ENCODE results near the gene CGRRF1.

Gene CGRRF1

GRCh38 chr14:54509546-54510501 is at the start of gene CGRRF1:
TSS of gene CGRRF1 (plus strand) at chr14:54509906. CDS start at chr14:54509960, 54 bp downstream.
- no peaks in the 10 kb centered on the region for H3K36me3 ChIP-seq (ENCODE audit: control insufficient read depth, insufficient read depth, low read length)
- peak within 1 kb of the TSS; percentile 85 for H3K9ac ChIP-seq (ENCODE audit: low read depth, low read length)
- no peaks in the 10 kb centered on the region for H3K9me3 ChIP-seq (ENCODE audit: control insufficient read depth, insufficient read depth, low read length)
- H3K27ac ChIP-seq (ENCODE audit: low read depth, low read length), result peak within 1 kb of the TSS; percentile 71
- H3K27me3 ChIP-seq (ENCODE audit: control insufficient read depth, insufficient read depth, low read length), result peaks cover 4% of the 10 kb centered on the region; the same call in 1 of the 2 replicates
- peak within 1 kb of the TSS; percentile 99 for H3K4me3 ChIP-seq (ENCODE audit: low read depth, low read length)
- H3K4me1 ChIP-seq (ENCODE audit: control insufficient read depth, insufficient read depth, low read length), result peaks cover 8% of the 10 kb centered on the region

- H3K27ac ChIP-seq (ENCODE audit: low read depth, low read length), result no peak overlapping the region
- H3K4me1 ChIP-seq (ENCODE audit: control insufficient read depth, insufficient read depth, low read length), result no peaks in the 10 kb centered on the region
- H3K9me3 ChIP-seq (ENCODE audit: control insufficient read depth, insufficient read depth, low read length), result peaks cover 9% of the 10 kb centered on the region
- no peak overlapping the region for H3K4me3 ChIP-seq (ENCODE audit: low read depth, low read length)
- no peak overlapping the region for H3K9ac ChIP-seq (ENCODE audit: low read depth, low read length)
- no peaks in the 10 kb centered on the region for H3K27me3 ChIP-seq (ENCODE audit: control insufficient read depth, insufficient read depth, low read length)
- no peaks in the 10 kb centered on the region for H3K36me3 ChIP-seq (ENCODE audit: control insufficient read depth, insufficient read depth, low read length)
Measured at GRCh38 chr14:54462048-54462447, 47.7 kb upstream of the CGRRF1 start.

GRCh38 chr14:54465654-54466053 is 44.1 kb upstream of the CGRRF1 start:
- Histone ChIP-seq H3K4me1 (ENCODE audit: control insufficient read depth, insufficient read depth, low read length) (no peaks in the 10 kb centered on the region), H3K9ac (ENCODE audit: low read depth, low read length) (no peak overlapping the region)

GRCh38 chr14:54467280-54467679 is 42.4 kb upstream of the CGRRF1 start:
- Histone ChIP-seq H3K9ac (ENCODE audit: low read depth, low read length) (no peak overlapping the region), H3K27me3 (ENCODE audit: control insufficient read depth, insufficient read depth, low read length) (no peaks in the 10 kb centered on the region), H3K4me1 (ENCODE audit: control insufficient read depth, insufficient read depth, low read length) (peaks cover 4% of the 10 kb centered on the region; the same call in 1 of the 2 replicates), H3K36me3 (ENCODE audit: control insufficient read depth, insufficient read depth, low read length) (no peaks in the 10 kb centered on the region), H3K27ac (ENCODE audit: low read depth, low read length) (no peak overlapping the region), H3K4me3 (ENCODE audit: low read depth, low read length) (no peak overlapping the region), H3K9me3 (ENCODE audit: control insufficient read depth, insufficient read depth, low read length) (peaks cover 3% of the 10 kb centered on the region; the same call in 1 of the 2 replicates)

More at GRCh38 chr14:54465654-54466053, 44.1 kb upstream of the CGRRF1 start:
- Histone ChIP-seq H3K27ac (ENCODE audit: low read depth, low read length) (no peak overlapping the region), H3K4me3 (ENCODE audit: low read depth, low read length) (no peak overlapping the region), H3K27me3 (ENCODE audit: control insufficient read depth, insufficient read depth, low read length) (no peaks in the 10 kb centered on the region), H3K36me3 (ENCODE audit: control insufficient read depth, insufficient read depth, low read length) (no peaks in the 10 kb centered on the region), H3K9me3 (ENCODE audit: control insufficient read depth, insufficient read depth, low read length) (peaks cover 3% of the 10 kb centered on the region; the same call in 1 of the 2 replicates)

GRCh38 chr14:54470701-54471100 is 39.0 kb upstream of the CGRRF1 start:
- Histone ChIP-seq H3K4me1 (ENCODE audit: control insufficient read depth, insufficient read depth, low read length) (peaks cover 12% of the 10 kb centered on the region), H3K9ac (ENCODE audit: low read depth, low read length) (no peak overlapping the region), H3K27me3 (ENCODE audit: control insufficient read depth, insufficient read depth, low read length) (no peaks in the 10 kb centered on the region), H3K36me3 (ENCODE audit: control insufficient read depth, insufficient read depth, low read length) (peaks cover 21% of the 10 kb centered on the region), H3K9me3 (ENCODE audit: control insufficient read depth, insufficient read depth, low read length) (peaks cover 3% of the 10 kb centered on the region; the same call in 1 of the 2 replicates), H3K4me3 (ENCODE audit: low read depth, low read length) (no peak overlapping the region), H3K27ac (ENCODE audit: low read depth, low read length) (no peak overlapping the region)

- Histone ChIP-seq H3K27ac (ENCODE audit: low read depth, low read length) (no peak overlapping the region), H3K9me3 (ENCODE audit: control insufficient read depth, insufficient read depth, low read length) (peaks cover 3% of the 10 kb centered on the region; the same call in 1 of the 2 replicates), H3K27me3 (ENCODE audit: control insufficient read depth, insufficient read depth, low read length) (no peaks in the 10 kb centered on the region), H3K4me1 (ENCODE audit: control insufficient read depth, insufficient read depth, low read length) (peaks cover 12% of the 10 kb centered on the region), H3K36me3 (ENCODE audit: control insufficient read depth, insufficient read depth, low read length) (peaks cover 30% of the 10 kb centered on the region), H3K9ac (ENCODE audit: low read depth, low read length) (no peak overlapping the region), H3K4me3 (ENCODE audit: low read depth, low read length) (no peak overlapping the region)
Measured at GRCh38 chr14:54471641-54472040, 38.1 kb upstream of the CGRRF1 start.

GRCh38 chr14:54472315-54472714 is 37.4 kb upstream of the CGRRF1 start:
- H3K4me1 ChIP-seq (ENCODE audit: control insufficient read depth, insufficient read depth, low read length), result peaks cover 12% of the 10 kb centered on the region
- H3K27me3 ChIP-seq (ENCODE audit: control insufficient read depth, insufficient read depth, low read length), result no peaks in the 10 kb centered on the region
- peaks cover 37% of the 10 kb centered on the region for H3K36me3 ChIP-seq (ENCODE audit: control insufficient read depth, insufficient read depth, low read length)
- no peak overlapping the region for H3K4me3 ChIP-seq (ENCODE audit: low read depth, low read length)
- H3K27ac ChIP-seq (ENCODE audit: low read depth, low read length), result peak overlapping the region; percentile 60
- H3K9ac ChIP-seq (ENCODE audit: low read depth, low read length), result no peak overlapping the region
- H3K9me3 ChIP-seq (ENCODE audit: control insufficient read depth, insufficient read depth, low read length), result peaks cover 3% of the 10 kb centered on the region; the same call in 1 of the 2 replicates

GRCh38 chr14:54474232-54474793 is 35.4 kb upstream of the CGRRF1 start:
- H3K36me3 ChIP-seq (ENCODE audit: control insufficient read depth, insufficient read depth, low read length), result peaks cover 57% of the 10 kb centered on the region

GRCh38 chr14:54475187-54475899 is 34.4 kb upstream of the CGRRF1 start:
- no peak overlapping the region for H3K27ac ChIP-seq (ENCODE audit: low read depth, low read length)
- H3K36me3 ChIP-seq (ENCODE audit: control insufficient read depth, insufficient read depth, low read length), result peaks cover 67% of the 10 kb centered on the region
- H3K9ac ChIP-seq (ENCODE audit: low read depth, low read length), result no peak overlapping the region
- H3K4me3 ChIP-seq (ENCODE audit: low read depth, low read length), result no peak overlapping the region
- peaks cover 12% of the 10 kb centered on the region for H3K4me1 ChIP-seq (ENCODE audit: control insufficient read depth, insufficient read depth, low read length)
- no peaks in the 10 kb centered on the region for H3K9me3 ChIP-seq (ENCODE audit: control insufficient read depth, insufficient read depth, low read length)
- H3K27me3 ChIP-seq (ENCODE audit: control insufficient read depth, insufficient read depth, low read length), result no peaks in the 10 kb centered on the region

More at GRCh38 chr14:54474232-54474793, 35.4 kb upstream of the CGRRF1 start:
- Histone ChIP-seq H3K4me3 (ENCODE audit: low read depth, low read length) (no peak overlapping the region), H3K9me3 (ENCODE audit: control insufficient read depth, insufficient read depth, low read length) (no peaks in the 10 kb centered on the region), H3K9ac (ENCODE audit: low read depth, low read length) (no peak overlapping the region), H3K27me3 (ENCODE audit: control insufficient read depth, insufficient read depth, low read length) (no peaks in the 10 kb centered on the region), H3K4me1 (ENCODE audit: control insufficient read depth, insufficient read depth, low read length) (peaks cover 12% of the 10 kb centered on the region), H3K27ac (ENCODE audit: low read depth, low read length) (no peak overlapping the region)

- H3K27ac ChIP-seq (ENCODE audit: low read depth, low read length), result no peak overlapping the region
- H3K9me3 ChIP-seq (ENCODE audit: control insufficient read depth, insufficient read depth, low read length), result no peaks in the 10 kb centered on the region
- H3K4me3 ChIP-seq (ENCODE audit: low read depth, low read length), result no peak overlapping the region
- H3K9ac ChIP-seq (ENCODE audit: low read depth, low read length), result no peak overlapping the region
- H3K36me3 ChIP-seq (ENCODE audit: control insufficient read depth, insufficient read depth, low read length), result peaks cover 73% of the 10 kb centered on the region
- peaks cover 12% of the 10 kb centered on the region for H3K4me1 ChIP-seq (ENCODE audit: control insufficient read depth, insufficient read depth, low read length)
- no peaks in the 10 kb centered on the region for H3K27me3 ChIP-seq (ENCODE audit: control insufficient read depth, insufficient read depth, low read length)
Measured at GRCh38 chr14:54475911-54476310, 33.8 kb upstream of the CGRRF1 start.
